ENCODE data around the gene MPHOSPH6. TPM values are rescaled to one million over a fixed set of nuclear protein-coding genes. Genes with fewer than 3 reads are reported as not detected.

The MPHOSPH6 gene
- total and polyA plus RNA-seq, 2 of the 8 experiments (the other 6 are each of a cell fraction or from before 2014, with no cell fraction given) = 19.7 to 32.9 TPM

GRCh38 chr16:82108100-82108499 is 61.9 kb downstream of the MPHOSPH6 start:
- H2BK120ac ChIP-seq (replicated peaks; ENCODE audit: low read depth, low read length) = no peak overlapping the region
- no peak overlapping the region for H3K18ac ChIP-seq (ENCODE audit: extremely low read depth, low read length)
- FAIRE-seq (no peak), DNase-seq (ENCODE audit: low read depth in 1 of 2, low spot score in 2 of 2) (no peak)
- H3K23me2 ChIP-seq (ENCODE audit: low read depth, low read length) = no peaks in the 10 kb centered on the region
- H3K79me1 ChIP-seq (ENCODE audit: low read depth, low read length) = no peaks in the 10 kb centered on the region
- no peak overlapping the region for H2BK5ac ChIP-seq (ENCODE audit: low read depth, low read length)
- no peak overlapping the region for H3K9ac ChIP-seq (replicated peaks in 1 of 4; ENCODE audit: extremely low read depth in 1 of 4, low read depth in 3 of 4, low read length in 3 of 4)
- H2AFZ ChIP-seq (ENCODE audit: low read length) = no peak overlapping the region
- H3K56ac ChIP-seq (replicated peaks; ENCODE audit: insufficient read length, low read depth, low read length) = no peak overlapping the region
- H3K79me2 ChIP-seq (ENCODE audit: control insufficient read depth in 1 of 2, insufficient read depth in 2 of 2, low read length in 2 of 2) = no peaks in the 10 kb centered on the region
- H3K23ac ChIP-seq (ENCODE audit: insufficient read length) = no peak overlapping the region
- ChIA-PET POLR2A (ENCODE audit: partially characterized antibody) (no interaction called here), CTCF (ENCODE audit: partially characterized antibody) (interaction anchor here (1.2 kb wide), 1 partner anchor 13 kb away, joined by 4 read pairs; no protein-coding TSS in a partner anchor)
- no peak overlapping the region for H2BK12ac ChIP-seq (ENCODE audit: low read depth, low read length)
- no peak overlapping the region for H2AK5ac ChIP-seq (ENCODE audit: low read depth, low read length)
- H3K27ac ChIP-seq (ENCODE audit: low read depth, low read length) = no peak overlapping the region
- H3K4me2 ChIP-seq (ENCODE audit: insufficient read depth in 1 of 2, low read depth in 2 of 2, low read length in 2 of 2) = no peak overlapping the region
- H4K5ac ChIP-seq (ENCODE audit: insufficient read length, low read depth, low read length) = no peak overlapping the region
- no peaks in the 10 kb centered on the region for H3K27me3 ChIP-seq (replicated peaks in 1 of 4; ENCODE audit: control insufficient read depth in 3 of 4, extremely low read depth in 1 of 4, insufficient read depth in 3 of 4, low read length in 3 of 4)
- no peak overlapping the region for H3K4me3 ChIP-seq (ENCODE audit: extremely low read depth in 1 of 4, insufficient read depth in 2 of 4, low read depth in 3 of 4, low read length in 4 of 4)
- no peak overlapping the region for H2BK20ac ChIP-seq (ENCODE audit: low read length)
- H2BK15ac ChIP-seq (ENCODE audit: low read length) = no peak overlapping the region
- no peak overlapping the region for H4K91ac ChIP-seq (replicated peaks; ENCODE audit: insufficient read length, low read length)
- H3K14ac ChIP-seq (ENCODE audit: insufficient read length) = no peak overlapping the region
- no peaks in the 10 kb centered on the region for H3K4me1 ChIP-seq (replicated peaks in 1 of 4; ENCODE audit: control insufficient read depth in 3 of 4, insufficient read depth in 4 of 4, low read length in 3 of 4)
- no peaks in the 10 kb centered on the region for H3K9me3 ChIP-seq (ENCODE audit: insufficient read depth in 2 of 2, low read depth in 1 of 2, low read length in 1 of 2)
- no peak overlapping the region for H3K4ac ChIP-seq (replicated peaks; ENCODE audit: insufficient read length, low read depth, low read length)
- 91% methylated on average over 2 of the region's 2 CpGs; no CpG with 5 or more reads in 1 of the 2 experiments for WGBS, 2 experiments (ENCODE audit: extremely low coverage in 1 of 2, insufficient coverage in 1 of 2, insufficient read length in 1 of 2, insufficient replicate concordance in 2 of 2, low coverage in 1 of 2, low lambda C conversion rate in 2 of 2, missing lambda C conversion rate in 1 of 2)
- no peaks in the 10 kb centered on the region for H4K20me1 ChIP-seq (replicated peaks in 1 of 2; ENCODE audit: control insufficient read depth in 1 of 2, insufficient read depth in 2 of 2, low read length in 2 of 2)
- no peaks in the 10 kb centered on the region for H3K36me3 ChIP-seq (ENCODE audit: control insufficient read depth in 2 of 4, insufficient read depth in 4 of 4, low read length in 3 of 4)
- H4K8ac ChIP-seq (ENCODE audit: extremely low read depth, insufficient read depth, low read length) = no peak overlapping the region
- TF ChIP-seq NRF1 (IDR thresholded peaks at IDR 0.05; ENCODE audit: low read depth, low read length) = no peak
- TF ChIP-seq, protein P1, sequence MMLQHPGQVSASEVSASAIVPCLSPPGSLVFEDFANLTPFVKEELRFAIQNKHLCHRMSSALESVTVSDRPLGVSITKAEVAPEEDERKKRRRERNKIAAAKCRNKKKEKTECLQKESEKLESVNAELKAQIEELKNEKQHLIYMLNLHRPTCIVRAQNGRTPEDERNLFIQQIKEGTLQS (IDR thresholded peaks at IDR 0.05; ENCODE audit: insufficient read depth, low read depth, low read length) = no peak
- no peak for TF ChIP-seq GABPA (IDR thresholded peaks at IDR 0.05; ENCODE audit: borderline replicate concordance, insufficient read depth, low read length)
- TF ChIP-seq CHD1 (IDR thresholded peaks at IDR 0.05; ENCODE audit: low read depth, low read length) = no peak
- TF ChIP-seq POU5F1 (IDR thresholded peaks at IDR 0.05; ENCODE audit: low read depth, low read length) = no peak
- TF ChIP-seq RAD21 (IDR thresholded peaks at IDR 0.05 in 1 of 2, conservative IDR thresholded peaks at IDR 0.05 in 1 of 2; ENCODE audit: low read depth in 2 of 2, low read length in 2 of 2) = no peak
- TF ChIP-seq TAF7 (optimal IDR thresholded peaks at IDR 0.05; ENCODE audit: borderline replicate concordance, low read depth, low read length) = no peak
- no peak for TF ChIP-seq SRF (IDR thresholded peaks at IDR 0.05; ENCODE audit: low read depth, low read length)
- TF ChIP-seq JUND (IDR thresholded peaks at IDR 0.05; ENCODE audit: low read length) = no peak
- TF ChIP-seq CREB1 (IDR thresholded peaks at IDR 0.05) = no peak
- no peak for TF ChIP-seq MAX (IDR thresholded peaks at IDR 0.05)
- TF ChIP-seq SAP30 (IDR thresholded peaks at IDR 0.05; ENCODE audit: insufficient read depth, insufficient replicate concordance, low read length) = no peak
- TF ChIP-seq SP1 (IDR thresholded peaks at IDR 0.05; ENCODE audit: low read depth, low read length) = no peak
- no peak for TF ChIP-seq SUZ12 (IDR thresholded peaks at IDR 0.05; ENCODE audit: low read length)
- TF ChIP-seq TAF1 (IDR thresholded peaks at IDR 0.05; ENCODE audit: low read depth, low read length) = no peak

Data from H1 (cell line).